Stimulated activated CD8-positive, alpha-beta memory T cell treated with anti-CD3 and anti-CD28 coated beads, Interleukin-7, amount 100 ng/mL, for 24 hours (primary cell): ENCODE results near the gene SLN.
"Not testable (repeated sequence)": the region's sequence is repeated elsewhere in the genome, so short reads cannot be mapped to it uniquely, and the experiment has no call there.

Experiments
- DNase-seq: peaks from one replicate; pipeline ENCODE4 v3.0.0-alpha.2; 2020; ENCODE audit warnings: low read depth

SLN gene

GRCh38 chr11:107711861-107712755 lies at the start of gene SLN:
TSS of gene SLN (minus strand) at chr11:107712056.
- DNase-seq = no peak

GRCh38 chr11:107758719-107759355 lies 47.0 kb upstream of the SLN start:
- not testable (repeated sequence) for DNase-seq

GRCh38 chr11:107757661-107758060 lies 45.8 kb upstream of the SLN start:
- no peak for DNase-seq

- no peak for DNase-seq
Observed at GRCh38 chr11:107756553-107756952, 44.7 kb upstream of the SLN start.

- DNase-seq = no peak
Observed at GRCh38 chr11:107752949-107753822, 41.3 kb upstream of the SLN start.

GRCh38 chr11:107752508-107752907 lies 40.7 kb upstream of the SLN start:
- no peak for DNase-seq

GRCh38 chr11:107751082-107751481 lies 39.2 kb upstream of the SLN start:
- no peak for DNase-seq

GRCh38 chr11:107750313-107750712 lies 38.5 kb upstream of the SLN start:
- DNase-seq = no peak

GRCh38 chr11:107747622-107748021 lies 35.8 kb upstream of the SLN start:
- DNase-seq = no peak

- no peak for DNase-seq
Observed at GRCh38 chr11:107744736-107745135, 32.9 kb upstream of the SLN start.

- no peak for DNase-seq
Observed at GRCh38 chr11:107743191-107743590, 31.3 kb upstream of the SLN start.

- no peak for DNase-seq
Observed at GRCh38 chr11:107741044-107741823, 29.4 kb upstream of the SLN start.

- no peak for DNase-seq
Observed at GRCh38 chr11:107740271-107740670, 28.4 kb upstream of the SLN start.

- no peak for DNase-seq
Observed at GRCh38 chr11:107736546-107736945, 24.7 kb upstream of the SLN start.

GRCh38 chr11:107733518-107733917 lies 21.7 kb upstream of the SLN start:
- DNase-seq = no peak

GRCh38 chr11:107732689-107733051 lies 20.8 kb upstream of the SLN start:
- DNase-seq = no peak

GRCh38 chr11:107731941-107732688 lies 20.3 kb upstream of the SLN start:
- DNase-seq = no peak

GRCh38 chr11:107722662-107723061 lies 10.8 kb upstream of the SLN start:
- no peak for DNase-seq

GRCh38 chr11:107721207-107721606 lies 9.4 kb upstream of the SLN start:
- DNase-seq = no peak

- no peak for DNase-seq
Observed at GRCh38 chr11:107720303-107720774, 8.5 kb upstream of the SLN start.
